Measurements from ENCODE around the gene GRIK4.

The GRIK4 gene

DNA sequence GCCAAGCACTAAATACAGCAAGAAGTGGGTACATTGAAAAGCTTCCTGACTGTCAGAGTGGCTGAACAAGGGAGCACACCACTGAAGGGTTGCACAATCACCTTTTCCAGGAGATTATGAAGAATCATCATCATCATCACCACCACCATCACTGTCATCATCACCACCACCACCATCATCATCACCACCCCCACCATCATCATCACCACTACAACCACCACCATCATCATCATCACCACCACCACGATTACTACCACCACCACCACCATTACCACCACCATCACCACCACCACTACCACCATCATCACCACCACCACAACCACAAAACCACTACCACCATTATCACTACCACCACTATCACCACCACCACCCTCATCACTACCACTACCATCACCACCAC is 364.4 kb downstream of the GRIK4 start:
- Histone ChIP-seq H3K36me3 (ENCODE audit: low read depth) (no peaks in the 10 kb centered on the region), H3K27ac (ENCODE audit: poor library complexity, severe bottlenecking) (no peak overlapping the region), H3K4me1 (ENCODE audit: insufficient read depth, poor library complexity, severe bottlenecking) (no peaks in the 10 kb centered on the region), H3K9me3 (ENCODE audit: severe bottlenecking) (no peaks in the 10 kb centered on the region), H3K4me3 (ENCODE audit: severe bottlenecking) (no peak overlapping the region), H3K27me3 (ENCODE audit: insufficient read depth, poor library complexity, severe bottlenecking) (peaks cover 6% of the 10 kb centered on the region)
- TF ChIP-seq, protein P1, sequence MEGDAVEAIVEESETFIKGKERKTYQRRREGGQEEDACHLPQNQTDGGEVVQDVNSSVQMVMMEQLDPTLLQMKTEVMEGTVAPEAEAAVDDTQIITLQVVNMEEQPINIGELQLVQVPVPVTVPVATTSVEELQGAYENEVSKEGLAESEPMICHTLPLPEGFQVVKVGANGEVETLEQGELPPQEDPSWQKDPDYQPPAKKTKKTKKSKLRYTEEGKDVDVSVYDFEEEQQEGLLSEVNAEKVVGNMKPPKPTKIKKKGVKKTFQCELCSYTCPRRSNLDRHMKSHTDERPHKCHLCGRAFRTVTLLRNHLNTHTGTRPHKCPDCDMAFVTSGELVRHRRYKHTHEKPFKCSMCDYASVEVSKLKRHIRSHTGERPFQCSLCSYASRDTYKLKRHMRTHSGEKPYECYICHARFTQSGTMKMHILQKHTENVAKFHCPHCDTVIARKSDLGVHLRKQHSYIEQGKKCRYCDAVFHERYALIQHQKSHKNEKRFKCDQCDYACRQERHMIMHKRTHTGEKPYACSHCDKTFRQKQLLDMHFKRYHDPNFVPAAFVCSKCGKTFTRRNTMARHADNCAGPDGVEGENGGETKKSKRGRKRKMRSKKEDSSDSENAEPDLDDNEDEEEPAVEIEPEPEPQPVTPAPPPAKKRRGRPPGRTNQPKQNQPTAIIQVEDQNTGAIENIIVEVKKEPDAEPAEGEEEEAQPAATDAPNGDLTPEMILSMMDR (IDR thresholded peaks at IDR 0.05; ENCODE audit: poor library complexity, severe bottlenecking): no peak
- DNase-seq (ENCODE audit: low spot score) (no peak), ATAC-seq (ENCODE audit: low read depth) (no peak)

DNA sequence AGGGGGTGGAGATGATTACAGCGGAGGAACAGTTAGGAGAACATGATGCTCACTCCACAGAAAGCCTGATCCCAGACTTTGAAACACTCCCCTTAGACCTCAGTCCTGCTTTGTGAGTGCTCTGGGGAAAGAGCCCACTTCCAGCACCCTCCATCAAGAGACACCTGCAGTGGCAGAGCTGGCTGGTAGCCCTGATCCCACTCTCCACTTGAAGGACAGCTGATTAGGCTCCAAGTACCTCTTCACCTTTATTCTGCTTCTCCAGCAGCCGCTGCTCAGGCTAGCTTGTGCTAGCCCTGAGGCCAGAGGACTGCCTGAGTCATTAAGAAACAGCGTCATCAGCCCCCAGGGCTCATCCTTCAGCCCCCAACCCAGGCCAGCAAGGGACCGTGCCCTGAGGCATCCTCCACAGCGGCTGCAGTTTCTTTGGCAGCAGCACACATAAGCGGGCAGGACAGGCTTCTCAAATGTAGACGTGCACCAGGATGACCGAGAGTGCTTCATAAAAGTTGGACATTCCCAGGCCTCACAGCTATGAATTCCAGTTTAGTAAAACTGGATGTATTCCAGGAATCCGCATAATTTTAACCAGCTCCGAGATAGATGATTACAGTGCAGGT is 366.3 kb downstream of the GRIK4 start:
- H3K9me3 ChIP-seq (ENCODE audit: severe bottlenecking): no peaks in the 10 kb centered on the region
- no peak for ATAC-seq (ENCODE audit: low read depth)

DNA sequence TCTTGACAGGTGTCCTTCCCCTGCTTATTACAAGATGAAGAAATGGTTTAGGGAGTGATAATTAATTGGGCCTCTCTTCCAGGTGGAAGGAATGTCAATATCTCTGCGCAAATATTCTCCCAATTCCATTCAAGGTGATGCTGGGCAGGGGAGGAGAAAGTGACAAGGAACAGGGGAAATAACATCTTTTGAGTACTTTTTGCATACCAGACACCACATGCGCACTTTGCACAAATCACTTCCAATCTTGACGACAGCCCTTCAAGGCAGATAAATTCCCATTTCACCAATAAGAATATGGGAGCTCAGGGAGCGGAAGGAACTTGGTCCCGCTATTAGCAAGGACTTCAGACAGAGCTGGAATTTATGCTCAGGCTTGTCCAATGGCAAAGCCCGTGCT is 367.2 kb downstream of the GRIK4 start:
- H3K27me3 ChIP-seq (ENCODE audit: insufficient read depth, poor library complexity, severe bottlenecking): peaks cover 6% of the 10 kb centered on the region
- no peaks in the 10 kb centered on the region for H3K9me3 ChIP-seq (ENCODE audit: severe bottlenecking)
- no peaks in the 10 kb centered on the region for H3K36me3 ChIP-seq (ENCODE audit: low read depth)
- no peak overlapping the region for H3K4me3 ChIP-seq (ENCODE audit: severe bottlenecking)
- H3K27ac ChIP-seq (ENCODE audit: poor library complexity, severe bottlenecking): no peak overlapping the region
- ATAC-seq (ENCODE audit: low read depth): no peak
- TF ChIP-seq, protein P1 (IDR thresholded peaks at IDR 0.05; ENCODE audit: poor library complexity, severe bottlenecking): no peak
- no peaks in the 10 kb centered on the region for H3K4me1 ChIP-seq (ENCODE audit: insufficient read depth, poor library complexity, severe bottlenecking)
- DNase-seq (ENCODE audit: low spot score): no peak

More for the DNA sequence above, 366.3 kb downstream of the GRIK4 start:
- no peaks in the 10 kb centered on the region for H3K4me1 ChIP-seq (ENCODE audit: insufficient read depth, poor library complexity, severe bottlenecking)
- H3K4me3 ChIP-seq (ENCODE audit: severe bottlenecking): no peak overlapping the region
- H3K27ac ChIP-seq (ENCODE audit: poor library complexity, severe bottlenecking): no peak overlapping the region
- DNase-seq (ENCODE audit: low spot score): no peak
- H3K27me3 ChIP-seq (ENCODE audit: insufficient read depth, poor library complexity, severe bottlenecking): peaks cover 6% of the 10 kb centered on the region
- TF ChIP-seq, protein P1 (IDR thresholded peaks at IDR 0.05; ENCODE audit: poor library complexity, severe bottlenecking): no peak
- no peaks in the 10 kb centered on the region for H3K36me3 ChIP-seq (ENCODE audit: low read depth)

DNA sequence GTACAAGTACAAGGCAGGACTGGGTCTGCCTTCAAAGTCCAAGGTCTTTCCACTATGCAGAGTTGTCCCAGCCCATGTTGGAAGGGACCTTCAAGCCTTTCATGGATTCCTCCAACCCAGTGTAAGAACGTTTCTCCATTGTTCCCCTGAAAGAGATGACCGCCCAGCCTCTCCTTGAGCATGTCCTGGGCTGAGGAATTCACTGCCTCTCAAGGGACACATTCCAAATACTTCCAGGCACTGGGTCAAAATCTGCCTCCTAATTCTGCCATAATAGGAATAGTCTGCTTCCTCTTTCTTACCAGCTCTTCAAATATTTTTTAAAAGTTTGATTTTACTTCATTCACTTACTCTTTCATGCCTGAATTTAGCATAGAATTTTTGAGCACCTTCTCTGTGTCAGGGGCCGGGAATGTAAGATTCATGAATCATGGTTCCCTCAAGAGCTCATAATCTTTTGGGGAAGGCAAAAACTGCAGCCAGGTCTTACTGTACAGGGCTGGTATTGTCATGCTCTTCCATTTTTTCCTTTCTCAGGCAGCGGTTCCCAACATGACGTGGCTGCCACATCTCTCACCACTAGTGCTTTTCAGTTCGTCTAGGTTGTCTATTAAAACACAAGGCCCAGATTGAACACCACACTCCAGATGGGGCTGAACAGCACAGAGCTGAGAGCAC is 369.1 kb downstream of the GRIK4 start:
- Histone ChIP-seq H3K4me3 (ENCODE audit: severe bottlenecking) (no peak overlapping the region), H3K4me1 (ENCODE audit: insufficient read depth, poor library complexity, severe bottlenecking) (no peaks in the 10 kb centered on the region), H3K36me3 (ENCODE audit: low read depth) (no peaks in the 10 kb centered on the region), H3K27ac (ENCODE audit: poor library complexity, severe bottlenecking) (no peak overlapping the region), H3K9me3 (ENCODE audit: severe bottlenecking) (no peaks in the 10 kb centered on the region), H3K27me3 (ENCODE audit: insufficient read depth, poor library complexity, severe bottlenecking) (peaks cover 6% of the 10 kb centered on the region)
- DNase-seq (ENCODE audit: low spot score) (no peak), ATAC-seq (ENCODE audit: low read depth) (no peak)
- TF ChIP-seq, protein P1 (IDR thresholded peaks at IDR 0.05; ENCODE audit: poor library complexity, severe bottlenecking): no peak

DNA sequence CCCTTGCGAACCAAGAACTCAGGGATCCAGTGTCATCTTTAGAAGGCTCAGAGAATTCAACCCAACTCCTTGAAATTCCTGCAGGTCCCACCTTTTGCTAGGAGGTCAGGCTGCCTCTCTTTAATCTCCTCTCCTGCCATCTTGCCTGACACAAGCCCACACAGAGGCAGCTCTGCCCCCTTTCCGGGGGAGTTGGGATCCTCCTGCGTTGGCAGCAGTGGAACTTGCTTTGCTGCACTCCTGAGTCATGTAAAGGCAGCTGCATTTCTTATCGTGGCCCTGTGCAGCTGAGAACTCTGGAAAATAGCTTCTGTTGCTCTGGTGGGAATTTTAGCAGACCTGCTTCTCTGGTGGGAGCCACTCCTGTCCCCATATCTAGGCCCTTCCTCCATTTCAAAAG is 370.0 kb downstream of the GRIK4 start:
- Histone ChIP-seq H3K9me3 (ENCODE audit: severe bottlenecking) (no peaks in the 10 kb centered on the region), H3K36me3 (ENCODE audit: low read depth) (no peaks in the 10 kb centered on the region), H3K27ac (ENCODE audit: poor library complexity, severe bottlenecking) (no peak overlapping the region), H3K4me3 (ENCODE audit: severe bottlenecking) (no peak overlapping the region), H3K4me1 (ENCODE audit: insufficient read depth, poor library complexity, severe bottlenecking) (no peaks in the 10 kb centered on the region), H3K27me3 (ENCODE audit: insufficient read depth, poor library complexity, severe bottlenecking) (peaks cover 6% of the 10 kb centered on the region)
- TF ChIP-seq, protein P1 (IDR thresholded peaks at IDR 0.05; ENCODE audit: poor library complexity, severe bottlenecking): no peak
- ATAC-seq (ENCODE audit: low read depth) (no peak), DNase-seq (ENCODE audit: low spot score) (no peak)

Data from RWPE2 (cell line).